ENCODE results near the gene KRT40.
"Not testable (repeated sequence)": the region's sequence is repeated elsewhere in the genome, so short reads cannot be mapped to it uniquely, and the experiment has no call there.

The KRT40 gene

DNA sequence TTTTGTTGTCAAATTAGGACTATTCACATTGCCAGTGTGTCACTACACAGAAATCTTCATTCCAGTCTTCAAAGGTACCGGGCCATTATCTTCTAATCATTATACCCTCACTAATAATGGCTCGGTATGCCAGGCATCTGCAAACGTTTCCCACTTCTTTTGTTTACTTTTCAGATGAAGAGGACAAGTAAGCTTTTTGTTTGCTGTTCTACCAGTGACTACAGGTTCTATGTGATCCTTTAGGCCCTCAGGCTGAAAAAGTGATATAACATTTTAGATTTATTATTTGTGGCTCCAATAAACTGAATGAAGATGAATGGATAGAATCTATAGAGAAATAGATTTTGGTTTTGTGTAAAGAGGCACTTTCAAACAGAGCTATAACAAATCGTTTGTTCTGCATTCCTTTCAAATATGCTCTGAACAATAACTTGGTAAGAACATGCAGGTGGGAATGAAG, 25.2 kb upstream of the KRT40 start:
- Mint-ChIP-seq H3K9me3 (no peaks in the 10 kb centered on the region), H3K27ac (no peak overlapping the region), H3K4me1 (no peaks in the 10 kb centered on the region), H3K36me3 (ENCODE audit: low read depth) (no peaks in the 10 kb centered on the region), H3K27me3 (no peaks in the 10 kb centered on the region), H3K4me3 (no peak overlapping the region)
- DNase-seq (no peak), ATAC-seq (no peak)

DNA sequence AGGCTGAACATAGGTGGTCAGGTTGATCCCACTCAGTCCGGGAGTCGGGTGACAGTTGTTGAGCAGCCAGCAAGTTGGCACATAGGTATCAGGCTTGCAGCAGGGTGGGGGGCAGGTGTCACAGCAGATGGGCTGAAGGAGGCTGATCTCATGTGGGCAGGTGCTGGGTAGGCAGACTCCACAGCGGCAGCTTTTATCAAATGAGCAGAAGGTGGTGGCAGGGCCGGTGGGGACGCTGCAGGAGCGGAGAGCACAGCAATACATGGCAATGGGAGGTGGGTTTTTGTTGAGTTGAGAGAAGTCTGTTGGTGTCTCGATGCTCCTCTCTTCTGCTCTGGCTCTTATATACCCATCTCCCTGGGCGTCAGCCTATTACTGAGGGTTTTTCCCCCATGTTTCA, 24.7 kb upstream of the KRT40 start, which contains the start of gene KRTAP3-1:
Gene KRTAP3-1 (minus strand): TSS at position 318 of the 400 bp plus-strand sequence. CDS start 54 bp downstream, at position 264.
- H3K27ac Mint-ChIP-seq = no peak within 1 kb of the TSS
- no peaks in the 10 kb centered on the region for H3K9me3 Mint-ChIP-seq
- H3K27me3 Mint-ChIP-seq = peaks cover 2% of the 10 kb centered on the region

DNA sequence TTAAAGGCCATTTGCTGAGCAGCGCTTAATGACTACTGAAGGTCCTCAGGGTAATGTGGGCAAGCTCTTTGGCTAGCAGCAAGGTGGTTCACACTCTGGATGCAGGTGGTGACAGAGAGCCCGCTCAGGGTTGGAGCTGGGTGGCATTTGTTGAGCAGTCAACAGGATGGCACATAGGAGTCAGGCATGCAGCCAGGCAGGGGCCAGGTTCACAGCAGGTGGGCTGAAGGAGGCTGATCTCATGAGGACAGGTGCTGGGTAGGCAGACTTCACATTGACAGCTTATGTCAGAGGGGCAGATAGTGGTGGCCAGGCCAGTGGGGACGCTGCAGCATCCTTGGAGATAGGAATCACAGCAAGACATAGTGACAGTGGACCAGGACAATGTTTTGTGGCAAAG, 20.3 kb upstream of the KRT40 start:
- ATAC-seq (no peak), DNase-seq (no peak)
- Mint-ChIP-seq H3K4me1 (no peaks in the 10 kb centered on the region), H3K4me3 (no peak overlapping the region), H3K9me3 (no peaks in the 10 kb centered on the region), H3K27me3 (peaks cover 19% of the 10 kb centered on the region), H3K36me3 (ENCODE audit: low read depth) (no peaks in the 10 kb centered on the region), H3K27ac (no peak overlapping the region)

More for the DNA sequence above, 24.7 kb upstream of the KRT40 start, which contains the start of gene KRTAP3-1:
- Mint-ChIP-seq H3K4me1 (no peaks in the 10 kb centered on the region), H3K36me3 (ENCODE audit: low read depth) (no peaks in the 10 kb centered on the region), H3K4me3 (no peak within 1 kb of the TSS)
- ATAC-seq (no peak), DNase-seq (no peak)

DNA sequence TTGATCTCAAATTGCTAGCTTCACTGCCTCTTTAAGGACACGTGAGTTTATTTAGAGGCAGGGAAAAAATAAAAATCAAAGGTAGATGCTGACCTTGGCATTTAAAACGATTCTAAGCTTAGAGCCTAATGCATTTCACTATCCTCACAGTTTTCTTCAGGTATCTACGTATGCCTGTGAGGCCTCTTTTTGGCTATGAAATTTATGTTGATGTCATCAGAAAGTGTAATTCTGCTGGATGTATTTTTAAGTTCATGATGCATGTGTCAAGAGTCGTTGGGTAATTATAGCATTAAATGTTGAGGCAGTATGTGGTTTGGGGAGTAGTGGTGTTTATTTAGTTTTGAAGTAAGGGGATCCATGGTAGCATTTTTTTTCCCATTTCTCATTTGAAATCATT, 19.8 kb upstream of the KRT40 start:
- Mint-ChIP-seq H3K27me3 (peaks cover 20% of the 10 kb centered on the region), H3K4me1 (no peaks in the 10 kb centered on the region), H3K9me3 (no peaks in the 10 kb centered on the region), H3K27ac (no peak overlapping the region), H3K36me3 (ENCODE audit: low read depth) (no peaks in the 10 kb centered on the region), H3K4me3 (no peak overlapping the region)
- DNase-seq (no peak), ATAC-seq (no peak)

DNA sequence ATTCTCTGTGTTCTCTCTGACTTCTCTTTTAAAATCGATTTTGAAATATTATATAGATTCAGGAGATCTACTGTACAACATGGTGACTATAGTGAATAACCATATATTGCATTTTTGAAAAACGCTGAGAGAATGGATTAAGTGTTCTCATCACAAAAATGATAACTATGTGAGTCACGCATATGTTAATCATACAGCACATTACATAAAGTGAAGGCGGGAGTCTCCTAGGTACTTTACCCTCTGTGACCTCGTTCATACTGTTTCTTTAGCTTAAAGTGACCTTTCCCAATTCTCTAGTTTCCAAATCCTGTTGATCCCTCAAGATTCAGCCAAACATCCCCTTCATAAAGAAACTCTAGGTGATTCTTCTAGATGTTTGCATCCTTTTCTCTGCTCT, 18.7 kb upstream of the KRT40 start:
- Mint-ChIP-seq H3K27me3 (peaks cover 26% of the 10 kb centered on the region), H3K4me3 (no peak overlapping the region), H3K27ac (no peak overlapping the region), H3K9me3 (no peaks in the 10 kb centered on the region), H3K36me3 (ENCODE audit: low read depth) (no peaks in the 10 kb centered on the region), H3K4me1 (no peaks in the 10 kb centered on the region)
- DNase-seq = no peak
- ATAC-seq = no peak

DNA sequence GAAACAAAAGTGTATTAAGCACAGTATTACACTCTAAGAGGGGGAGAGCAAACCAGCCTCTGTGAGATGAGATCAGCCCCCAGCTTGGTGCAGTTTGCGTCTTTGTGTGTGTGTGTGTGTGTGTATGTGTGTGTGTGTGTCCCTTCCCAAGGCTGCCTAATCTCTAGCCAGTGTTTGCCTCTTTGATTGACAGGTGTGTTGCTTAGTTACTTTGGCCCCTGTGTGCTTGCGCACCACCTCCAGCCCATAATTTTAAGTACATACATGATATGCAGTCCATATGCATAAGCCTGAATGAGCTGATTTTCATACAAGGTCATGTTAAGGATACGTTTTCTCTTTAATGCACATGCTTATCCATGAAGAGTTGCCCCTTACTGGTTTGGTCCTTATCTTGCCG, 17.7 kb upstream of the KRT40 start:
- no peak for ATAC-seq
- H3K9me3 Mint-ChIP-seq = no peaks in the 10 kb centered on the region

DNA sequence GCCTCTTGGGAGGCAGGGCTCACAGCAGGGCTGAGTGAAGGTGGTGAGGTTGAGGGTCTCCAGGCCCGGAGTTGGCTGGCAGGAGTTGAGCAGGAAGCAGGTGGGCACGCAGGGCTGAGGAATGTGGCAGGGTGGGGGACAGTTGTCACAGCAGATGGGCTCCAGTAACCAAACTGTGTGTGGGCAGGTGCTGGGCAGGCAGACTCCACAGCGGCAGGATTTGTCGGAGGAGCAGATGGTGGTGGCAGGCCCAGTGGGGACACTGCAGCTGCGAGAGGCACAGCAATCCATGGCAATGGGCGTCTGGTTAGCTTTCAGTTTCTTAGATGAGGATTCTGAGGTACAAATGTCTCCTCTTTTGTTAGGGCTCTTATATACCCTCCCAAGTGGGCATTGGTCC, 15.4 kb upstream of the KRT40 start, which contains the start of gene KRTAP3-2:
Gene KRTAP3-2 (minus strand): TSS at position 344 of the 400 bp plus-strand sequence. CDS start 53 bp downstream, at position 291.
- H3K9me3 Mint-ChIP-seq; H3K36me3 Mint-ChIP-seq (ENCODE audit: low read depth); ATAC-seq; H3K4me1 Mint-ChIP-seq; DNase-seq; H3K4me3 Mint-ChIP-seq; H3K27ac Mint-ChIP-seq: not testable (repeated sequence)
- H3K27me3 Mint-ChIP-seq = peaks cover 41% of the 10 kb centered on the region

More for the DNA sequence above, 17.7 kb upstream of the KRT40 start:
- Mint-ChIP-seq H3K36me3 (ENCODE audit: low read depth) (no peaks in the 10 kb centered on the region), H3K4me3 (no peak overlapping the region), H3K27ac (no peak overlapping the region), H3K4me1 (no peaks in the 10 kb centered on the region), H3K27me3 (peaks cover 33% of the 10 kb centered on the region)
- DNase-seq = no peak

DNA sequence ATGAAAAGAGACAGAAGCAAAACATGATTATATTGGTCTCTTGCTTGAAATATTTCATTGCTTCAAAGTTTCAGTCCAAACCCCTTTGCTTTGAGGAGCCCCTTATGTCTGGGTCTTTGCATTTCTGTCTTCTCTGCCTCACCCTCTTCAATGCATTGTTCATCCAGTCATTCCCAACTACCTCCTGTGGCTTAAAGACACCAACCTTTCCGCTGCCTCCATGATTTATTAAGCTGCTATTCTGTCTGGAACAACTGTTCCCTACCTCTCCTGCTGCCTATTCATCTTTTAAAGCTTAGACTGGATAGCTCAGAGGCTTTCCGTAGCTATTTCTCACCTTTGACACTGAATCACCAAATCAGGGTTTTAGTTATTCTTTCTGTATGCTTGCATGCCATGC, 13.2 kb upstream of the KRT40 start:
- Mint-ChIP-seq H3K4me1 (no peaks in the 10 kb centered on the region), H3K27me3 (peaks cover 51% of the 10 kb centered on the region), H3K4me3 (no peak overlapping the region), H3K36me3 (ENCODE audit: low read depth) (no peaks in the 10 kb centered on the region), H3K27ac (no peak overlapping the region), H3K9me3 (no peaks in the 10 kb centered on the region)
- ATAC-seq (no peak), DNase-seq (no peak)

DNA sequence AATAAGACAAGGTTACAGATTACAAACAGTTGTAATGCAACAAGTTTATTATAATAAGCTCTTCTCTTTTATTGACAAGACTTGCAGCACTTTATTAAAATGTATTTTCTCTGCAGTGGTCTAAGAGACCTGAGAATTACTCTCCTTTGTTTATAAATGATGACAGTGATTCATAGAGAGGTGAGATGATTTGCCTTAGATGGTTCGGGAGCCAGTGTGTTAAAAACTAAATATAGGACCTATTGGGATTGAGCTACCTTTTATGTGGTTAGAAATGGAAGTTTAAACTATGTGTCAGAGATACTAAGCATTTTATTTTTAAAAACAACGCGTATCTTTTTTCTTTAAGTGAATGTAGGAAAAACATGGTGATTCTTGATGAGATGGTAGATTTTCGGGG, 12.7 kb upstream of the KRT40 start:
- DNase-seq (no peak), ATAC-seq (no peak)
- Mint-ChIP-seq H3K27me3 (peaks cover 49% of the 10 kb centered on the region), H3K36me3 (ENCODE audit: low read depth) (no peaks in the 10 kb centered on the region), H3K27ac (no peak overlapping the region), H3K9me3 (no peaks in the 10 kb centered on the region), H3K4me1 (no peaks in the 10 kb centered on the region), H3K4me3 (no peak overlapping the region)

DNA sequence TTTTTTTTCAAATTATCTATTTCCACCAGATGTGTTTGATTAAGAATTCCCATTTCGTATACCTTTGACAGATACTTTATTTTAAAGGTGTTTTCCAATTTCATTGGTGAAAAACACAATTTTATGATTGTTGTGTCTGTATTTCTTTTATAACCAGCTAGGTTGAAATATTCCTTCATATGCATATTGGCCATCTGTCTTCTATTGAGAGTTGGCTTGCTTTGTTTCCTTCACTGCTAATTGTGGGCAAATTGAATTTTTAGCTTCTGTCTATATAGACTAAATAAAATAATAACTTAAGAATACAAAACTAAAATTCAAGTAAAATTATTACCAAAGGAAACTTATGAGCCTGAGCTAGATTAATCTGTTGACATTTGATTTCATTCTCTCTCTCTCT, 11.0 kb upstream of the KRT40 start:
- Mint-ChIP-seq H3K4me3 (no peak overlapping the region), H3K27me3 (peaks cover 41% of the 10 kb centered on the region), H3K4me1 (no peaks in the 10 kb centered on the region), H3K27ac (no peak overlapping the region), H3K9me3 (no peaks in the 10 kb centered on the region), H3K36me3 (ENCODE audit: low read depth) (no peaks in the 10 kb centered on the region)
- ATAC-seq (no peak), DNase-seq (no peak)

DNA sequence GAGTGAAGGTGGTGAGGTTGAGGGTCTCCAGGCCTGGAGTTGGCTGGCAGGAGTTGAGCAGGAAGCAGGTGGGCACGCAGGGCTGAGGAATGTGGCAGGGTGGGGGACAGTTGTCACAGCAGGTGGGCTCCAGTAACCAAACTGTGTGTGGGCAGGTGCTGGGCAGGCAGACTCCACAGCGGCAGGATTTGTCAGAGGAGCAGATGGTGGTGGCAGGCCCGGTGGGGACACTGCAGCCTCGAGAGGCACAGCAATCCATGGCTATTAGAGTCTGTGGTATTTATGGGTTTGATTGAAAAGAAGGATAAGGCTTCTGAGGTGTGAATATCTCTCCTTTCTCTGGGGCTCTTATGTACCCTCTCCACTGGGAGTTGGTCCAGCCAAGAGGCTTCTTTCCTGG, 9.7 kb upstream of the KRT40 start, which contains the start of gene KRTAP3-3:
Gene KRTAP3-3 (minus strand): TSS at position 326 of the 400 bp plus-strand sequence. CDS start 67 bp downstream, at position 259.
- Mint-ChIP-seq H3K36me3 (ENCODE audit: low read depth) (no peaks in the 10 kb centered on the region), H3K9me3 (no peaks in the 10 kb centered on the region), H3K4me1 (no peaks in the 10 kb centered on the region), H3K27me3 (peaks cover 37% of the 10 kb centered on the region), H3K27ac (no peak within 1 kb of the TSS), H3K4me3 (no peak within 1 kb of the TSS)
- ATAC-seq = no peak
- DNase-seq = no peak

DNA sequence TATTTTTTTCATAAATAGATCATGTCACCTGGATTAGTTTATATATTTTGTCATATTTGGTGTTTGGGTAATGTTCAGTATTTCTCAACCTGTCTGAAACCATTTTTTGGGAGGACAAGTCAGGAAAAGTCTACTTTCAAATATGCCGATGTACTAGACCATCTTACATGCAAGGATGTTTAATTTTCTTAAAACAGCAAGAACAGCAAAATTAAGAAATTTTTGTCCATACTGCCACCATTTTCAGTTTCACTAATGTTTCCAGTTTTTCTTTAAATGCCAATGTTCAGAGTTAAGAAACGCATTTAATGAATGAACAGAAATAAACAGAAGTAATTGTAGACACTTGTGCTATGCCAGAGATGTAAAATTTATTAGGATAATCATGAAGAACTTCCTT, 9.0 kb upstream of the KRT40 start:
- no peak for ATAC-seq
- H3K9me3 Mint-ChIP-seq = no peaks in the 10 kb centered on the region
- no peak overlapping the region for H3K27ac Mint-ChIP-seq
- no peak overlapping the region for H3K4me3 Mint-ChIP-seq
- H3K36me3 Mint-ChIP-seq (ENCODE audit: low read depth) = no peaks in the 10 kb centered on the region
- H3K27me3 Mint-ChIP-seq = peaks cover 32% of the 10 kb centered on the region
- H3K4me1 Mint-ChIP-seq = no peaks in the 10 kb centered on the region
- no peak for DNase-seq

DNA sequence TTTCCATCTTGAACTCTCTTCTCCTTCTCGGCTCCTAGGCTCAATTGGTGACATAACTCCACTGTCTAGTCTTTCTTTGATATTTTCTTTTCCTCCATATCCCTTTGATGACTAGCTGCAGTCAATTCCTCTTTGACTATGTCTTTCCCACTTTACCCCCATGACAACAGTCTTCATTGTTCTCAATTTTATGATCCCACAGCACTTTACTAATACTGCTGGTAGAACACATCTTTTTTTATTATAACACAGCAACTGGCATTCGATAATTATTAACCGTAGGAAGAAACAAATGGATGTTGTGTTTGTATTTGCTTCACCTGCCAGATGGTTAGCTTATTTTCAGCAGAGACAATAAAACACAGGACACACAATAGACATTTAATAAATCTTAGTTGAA, 8.5 kb upstream of the KRT40 start:
- DNase-seq (no peak), ATAC-seq (no peak)
- H3K27ac Mint-ChIP-seq = no peak overlapping the region
- no peaks in the 10 kb centered on the region for H3K36me3 Mint-ChIP-seq (ENCODE audit: low read depth)
- H3K9me3 Mint-ChIP-seq = no peaks in the 10 kb centered on the region
- peaks cover 33% of the 10 kb centered on the region for H3K27me3 Mint-ChIP-seq
- H3K4me1 Mint-ChIP-seq = peaks cover 2% of the 10 kb centered on the region
- H3K4me3 Mint-ChIP-seq = no peak overlapping the region

DNA sequence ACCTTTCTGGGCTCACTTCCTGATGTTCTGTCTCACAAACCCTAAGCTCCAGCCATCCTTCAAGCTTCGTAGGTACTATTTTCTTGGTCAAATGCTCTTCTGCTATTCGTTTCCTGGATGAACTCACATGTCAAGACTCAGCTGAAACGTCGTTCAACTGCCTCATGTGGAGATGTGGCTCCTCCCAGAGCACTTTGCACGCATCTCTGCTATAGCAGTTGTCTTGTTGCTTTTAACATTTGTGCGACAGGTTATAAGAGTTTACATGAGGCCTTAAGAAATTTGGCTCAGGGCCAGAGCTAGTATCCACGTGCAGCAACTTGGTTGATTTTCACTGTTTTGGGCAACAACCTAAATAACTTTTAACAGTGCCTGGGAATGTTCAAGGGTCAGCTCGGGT, 2.8 kb upstream of the KRT40 start:
- Mint-ChIP-seq H3K27ac (no peak overlapping the region), H3K4me1 (peaks cover 4% of the 10 kb centered on the region), H3K9me3 (no peaks in the 10 kb centered on the region), H3K36me3 (ENCODE audit: low read depth) (no peaks in the 10 kb centered on the region), H3K4me3 (no peak overlapping the region), H3K27me3 (peaks cover 8% of the 10 kb centered on the region)
- DNase-seq (no peak), ATAC-seq (no peak)

DNA sequence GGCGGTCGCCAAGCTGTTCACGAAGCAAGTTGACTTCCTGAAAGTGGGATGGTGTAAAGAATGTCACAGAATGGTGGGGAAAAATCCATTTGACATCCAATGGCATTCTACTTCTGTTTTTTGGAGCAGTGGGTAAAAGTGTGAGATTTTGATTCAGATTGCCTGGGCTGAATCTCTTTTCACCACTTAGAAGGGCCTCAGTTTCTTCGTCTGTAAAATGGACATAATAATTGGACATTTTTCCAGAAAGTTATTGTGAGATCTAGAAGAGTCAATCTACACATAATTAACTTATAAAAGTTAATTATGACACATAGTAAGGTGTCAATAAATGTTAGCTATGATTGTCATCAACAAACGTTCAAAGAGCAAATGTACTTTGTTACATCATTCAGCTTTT, 3.0 kb downstream of the KRT40 start:
- H3K4me3 Mint-ChIP-seq = no peak overlapping the region
- no peaks in the 10 kb centered on the region for H3K4me1 Mint-ChIP-seq
- no peak overlapping the region for H3K27ac Mint-ChIP-seq
- ATAC-seq (no peak), DNase-seq (no peak)
- no peaks in the 10 kb centered on the region for H3K36me3 Mint-ChIP-seq (ENCODE audit: low read depth)
- peaks cover 7% of the 10 kb centered on the region for H3K27me3 Mint-ChIP-seq
- H3K9me3 Mint-ChIP-seq = no peaks in the 10 kb centered on the region

DNA sequence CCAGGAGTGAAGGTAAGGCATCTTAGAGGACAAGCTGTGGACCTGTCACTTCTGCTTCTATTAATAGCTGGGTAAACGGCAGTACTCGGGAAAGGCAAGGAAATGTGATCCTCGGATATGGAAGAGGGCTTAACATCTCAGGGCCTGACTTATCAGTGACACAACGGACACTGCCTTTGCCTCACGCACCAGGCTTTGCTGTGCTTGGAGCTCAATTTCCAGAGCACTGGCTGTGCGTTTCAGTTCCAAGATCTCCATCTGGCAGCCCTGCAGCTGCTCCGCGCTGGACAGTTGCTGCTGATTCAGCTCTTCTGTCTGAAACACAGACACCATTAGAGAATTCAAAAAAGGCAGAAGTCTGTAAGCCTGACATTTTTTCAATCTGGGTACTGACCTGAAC, 3.5 kb downstream of the KRT40 start:
- no peaks in the 10 kb centered on the region for H3K4me1 Mint-ChIP-seq
- no peak overlapping the region for H3K4me3 Mint-ChIP-seq
- no peaks in the 10 kb centered on the region for H3K9me3 Mint-ChIP-seq
- H3K27me3 Mint-ChIP-seq = peaks cover 8% of the 10 kb centered on the region
- ATAC-seq = no peak
- H3K36me3 Mint-ChIP-seq (ENCODE audit: low read depth) = no peaks in the 10 kb centered on the region
- no peak for DNase-seq
- H3K27ac Mint-ChIP-seq = no peak overlapping the region
